Keratinocyte (primary cell): Measurements from ENCODE around the gene FBXL5. TPM values are rescaled to one million over a fixed set of nuclear protein-coding genes. Genes with fewer than 3 reads are reported as not detected.

Source experiments
- DNase-seq: peaks from one replicate; pipeline ENCODE4 v3.0.0-alpha.2; 2011; ENCODE audit warnings: low read depth, missing footprints, low spot score
- FAIRE-seq: peaks from 2 replicates; lab custom pipeline; 2011; peaks lifted over from hg19 to GRCh38; lab: Jason Lieb, UNC
- H2AFZ ChIP-seq: 2 replicates; pipeline ENCODE4 v1.6.0; 2012; ENCODE audit warnings: low read length, control low read depth, inconsistent platforms; ENCODE audit not compliant: control insufficient read depth
- H3K27ac ChIP-seq: 2 replicates; pipeline ENCODE4 v1.5.1; 2011; ENCODE audit warnings: low read length; ENCODE audit not compliant: control insufficient read depth, insufficient read depth
- H3K27me3 ChIP-seq: 3 replicates; pipeline ENCODE4 v1.6.0; 2011; ENCODE audit warnings: low read length; ENCODE audit not compliant: control insufficient read depth, insufficient read depth; ENCODE audit errors: extremely low read depth
- H3K36me3 ChIP-seq, 2 experiments: 2 replicates in 1 of 2; 3 replicates in 1 of 2; pipeline ENCODE4 v1.5.1; 2011; ENCODE audit warnings: low read length in 2 of 2, mild to moderate bottlenecking in 1 of 2; ENCODE audit not compliant: control insufficient read depth in 2 of 2, insufficient read depth in 2 of 2; ENCODE audit errors: extremely low read depth in 1 of 2
- H3K4me1 ChIP-seq: 3 replicates; pipeline ENCODE4 v1.5.1; 2011; ENCODE audit warnings: low read length; ENCODE audit not compliant: control insufficient read depth, insufficient read depth; ENCODE audit errors: extremely low read depth
- H3K4me2 ChIP-seq: 3 replicates; pipeline ENCODE4 v1.6.0; 2011; ENCODE audit warnings: low read depth, low read length; ENCODE audit not compliant: control insufficient read depth, insufficient read depth; ENCODE audit errors: extremely low read depth
- H3K4me3 ChIP-seq, 3 experiments: fragments of 200-600 bp in 1 of 3; sonication (generic) in 1 of 3; 2 replicates in 2 of 3; 3 replicates in 1 of 3; pipeline ENCODE4 v1.5.1; 2011 to 2016; ENCODE audit warnings: low read length in 3 of 3, mild to moderate bottlenecking in 3 of 3, control low read depth in 2 of 3, inconsistent platforms in 1 of 3, low read depth in 1 of 3, mixed read lengths in 1 of 3, mixed run types in 1 of 3, moderate library complexity in 1 of 3; ENCODE audit not compliant: control insufficient read depth in 2 of 3, insufficient read depth in 2 of 3; ENCODE audit errors: extremely low read depth in 1 of 3
- H3K79me2 ChIP-seq: 2 replicates; pipeline ENCODE4 v1.6.0; 2012; ENCODE audit warnings: low read length; ENCODE audit not compliant: control insufficient read depth, insufficient read depth
- H3K9ac ChIP-seq: 3 replicates; pipeline ENCODE4 v1.6.0; 2011; ENCODE audit warnings: low read length; ENCODE audit not compliant: control insufficient read depth, insufficient read depth; ENCODE audit errors: extremely low read depth
- H3K9me1 ChIP-seq: 3 replicates; pipeline ENCODE4 v1.6.0; 2011; ENCODE audit warnings: low read length; ENCODE audit not compliant: control insufficient read depth, insufficient read depth; ENCODE audit errors: extremely low read depth
- H3K9me3 ChIP-seq: 2 replicates; pipeline ENCODE4 v1.5.1; 2012; ENCODE audit warnings: low read depth, low read length; ENCODE audit not compliant: control insufficient read depth
- H4K20me1 ChIP-seq: 3 replicates; pipeline ENCODE4 v1.6.0; 2011; ENCODE audit warnings: low read length; ENCODE audit not compliant: control insufficient read depth, insufficient read depth; ENCODE audit errors: extremely low read depth
- EZH2 ChIP-seq: IDR thresholded peaks from one replicate; pipeline ENCODE4 v1.6.1; 2012; ENCODE audit warnings: inconsistent platforms, mild to moderate bottlenecking, low read length, moderate library complexity
- dilution Hi-C: fragments of 300-500 bp; cut with MboI; formaldehyde crosslinking; loops from one replicate; pipeline ENCODE4 v1.7.0; 2020; ENCODE audit warnings: low sequenced_read_pairs; ENCODE audit not compliant: extremely low pct_ligation_motif_present
- polyA plus RNA-seq, 5 experiments: library from polyadenylated mRNA; depleted of rRNA in 3 of 5; stranded (reverse) in 3 of 5; stranded (forward) in 1 of 5; unstranded in 1 of 5; fragments of >200 nt; gene quantifications; 1 replicate in 1 of 5; 2 replicates in 3 of 5; 3 replicates in 1 of 5; pipeline versions ENCODE4 v1.2.1 to v1.2.3, GENCODE V29; 2011 to 2012; ENCODE audit warnings: missing spikeins in 2 of 5, low read depth in 1 of 5, low replicate concordance in 1 of 5
- TF ChIP-seq, protein P1 (sequence below), 3 experiments: IDR thresholded peaks in 1 of 3; conservative IDR thresholded peaks in 1 of 3; optimal IDR thresholded peaks in 1 of 3; 2 replicates in 2 of 3; 3 replicates in 1 of 3; pipeline versions ENCODE3 to v1.5.1; 2011; ENCODE audit warnings: low read length in 3 of 3, mild to moderate bottlenecking in 3 of 3, moderate library complexity in 2 of 3, control low read depth in 1 of 3, inconsistent platforms in 1 of 3; ENCODE audit not compliant: insufficient read depth in 2 of 3; ENCODE audit errors: extremely low read depth in 1 of 3

FBXL5 gene
- polyA plus RNA-seq, 1 donor (not counting 4 experiments of a cell fraction or from before 2014, with no cell fraction given): 63.1 TPM

DNA sequence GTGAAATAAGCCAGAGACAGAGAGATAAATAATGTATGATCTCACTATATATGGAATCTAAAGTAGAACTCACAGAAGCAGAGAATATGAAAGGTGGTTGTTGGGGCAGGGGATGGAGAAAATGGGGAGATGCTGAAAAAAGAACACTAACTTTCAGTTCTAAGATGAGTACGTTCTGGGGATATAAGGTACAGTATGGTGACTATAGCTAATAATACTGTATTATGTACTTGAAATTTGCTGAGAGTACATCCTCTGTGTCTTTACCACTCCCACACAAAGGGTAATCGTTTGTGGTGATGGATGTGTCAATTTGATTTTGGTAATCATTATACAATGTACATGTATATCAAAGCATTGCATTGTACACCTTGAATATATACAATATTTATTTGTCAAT is 6.6 kb downstream of the FBXL5 start:
- no peak overlapping the region for H3K4me3 ChIP-seq
- DNase-seq: no peak
- no peak for FAIRE-seq
- dilution Hi-C loops: no loop called here
- no peak overlapping the region for H3K4me2 ChIP-seq
- no peaks in the 10 kb centered on the region for H3K9me1 ChIP-seq
- peaks cover 24% of the 10 kb centered on the region for H3K4me1 ChIP-seq
- peaks cover 97% of the 10 kb centered on the region for H3K79me2 ChIP-seq
- peaks cover 8% of the 10 kb centered on the region for H4K20me1 ChIP-seq
- H3K9ac ChIP-seq: no peak overlapping the region
- H3K27ac ChIP-seq: no peak overlapping the region
- no peaks in the 10 kb centered on the region for H3K27me3 ChIP-seq
- no peaks in the 10 kb centered on the region for H3K9me3 ChIP-seq
- no peak overlapping the region for H2AFZ ChIP-seq
- peaks cover 2 to 8% of the 10 kb centered on the region in 2 experiments for H3K36me3 ChIP-seq
- TF ChIP-seq EZH2: no peak
- TF ChIP-seq, protein P1, sequence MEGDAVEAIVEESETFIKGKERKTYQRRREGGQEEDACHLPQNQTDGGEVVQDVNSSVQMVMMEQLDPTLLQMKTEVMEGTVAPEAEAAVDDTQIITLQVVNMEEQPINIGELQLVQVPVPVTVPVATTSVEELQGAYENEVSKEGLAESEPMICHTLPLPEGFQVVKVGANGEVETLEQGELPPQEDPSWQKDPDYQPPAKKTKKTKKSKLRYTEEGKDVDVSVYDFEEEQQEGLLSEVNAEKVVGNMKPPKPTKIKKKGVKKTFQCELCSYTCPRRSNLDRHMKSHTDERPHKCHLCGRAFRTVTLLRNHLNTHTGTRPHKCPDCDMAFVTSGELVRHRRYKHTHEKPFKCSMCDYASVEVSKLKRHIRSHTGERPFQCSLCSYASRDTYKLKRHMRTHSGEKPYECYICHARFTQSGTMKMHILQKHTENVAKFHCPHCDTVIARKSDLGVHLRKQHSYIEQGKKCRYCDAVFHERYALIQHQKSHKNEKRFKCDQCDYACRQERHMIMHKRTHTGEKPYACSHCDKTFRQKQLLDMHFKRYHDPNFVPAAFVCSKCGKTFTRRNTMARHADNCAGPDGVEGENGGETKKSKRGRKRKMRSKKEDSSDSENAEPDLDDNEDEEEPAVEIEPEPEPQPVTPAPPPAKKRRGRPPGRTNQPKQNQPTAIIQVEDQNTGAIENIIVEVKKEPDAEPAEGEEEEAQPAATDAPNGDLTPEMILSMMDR (optimal IDR thresholded peaks at IDR 0.05 in 1 of 3, IDR thresholded peaks at IDR 0.05 in 1 of 3, conservative IDR thresholded peaks at IDR 0.05 in 1 of 3; ENCODE audit: extremely low read depth in 1 of 3, insufficient read depth in 2 of 3, low read length in 3 of 3): no peak

DNA sequence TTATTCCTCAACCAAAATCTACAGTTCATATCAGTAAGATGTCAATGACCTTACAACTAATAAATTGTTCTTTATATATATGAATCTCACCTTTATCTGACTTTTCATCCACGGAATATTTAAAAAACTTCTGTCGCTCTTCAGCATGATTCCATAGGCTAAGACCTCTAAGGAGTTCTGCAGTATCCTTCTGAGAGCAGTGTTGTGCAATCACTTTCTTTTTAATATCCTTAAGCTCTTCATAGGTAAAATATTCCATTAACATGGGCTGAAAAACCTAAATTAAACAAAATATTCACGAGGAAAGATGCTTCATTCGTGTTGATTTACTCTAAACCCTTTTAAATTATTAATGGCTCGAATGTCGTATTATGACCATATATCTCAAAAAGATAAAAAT is 16.7 kb downstream of the FBXL5 start:
- no peaks in the 10 kb centered on the region for H3K9me3 ChIP-seq
- H3K27ac ChIP-seq: no peak overlapping the region
- H3K4me2 ChIP-seq: no peak overlapping the region
- H3K36me3 ChIP-seq: peaks cover 4 to 6% of the 10 kb centered on the region in 2 experiments
- no peak for FAIRE-seq
- H2AFZ ChIP-seq: no peak overlapping the region
- H3K79me2 ChIP-seq: peaks cover 24% of the 10 kb centered on the region
- no peak overlapping the region for H3K9ac ChIP-seq
- no peaks in the 10 kb centered on the region for H4K20me1 ChIP-seq
- TF ChIP-seq, protein P1 (optimal IDR thresholded peaks at IDR 0.05 in 1 of 3, IDR thresholded peaks at IDR 0.05 in 1 of 3, conservative IDR thresholded peaks at IDR 0.05 in 1 of 3; ENCODE audit: extremely low read depth in 1 of 3, insufficient read depth in 2 of 3, low read length in 3 of 3): no peak
- no peak for TF ChIP-seq EZH2
- no peaks in the 10 kb centered on the region for H3K9me1 ChIP-seq
- no peak for DNase-seq
- H3K4me1 ChIP-seq: peaks cover 2% of the 10 kb centered on the region
- H3K4me3 ChIP-seq: no peak overlapping the region
- dilution Hi-C loops: no loop called here
- H3K27me3 ChIP-seq: no peaks in the 10 kb centered on the region
